DLD1 (cell line): ENCODE measurements around the gene B9D2.
"Not testable (repeated sequence)": the region's sequence is repeated elsewhere in the genome, so short reads cannot be mapped to it uniquely, and the experiment has no call there.

Experiments
- in situ Hi-C: cut with HindIII; loops from 2 replicates; pipeline ENCODE4 v1.10.0; 2017; ENCODE audit warnings: low sequenced_read_pairs

The B9D2 gene

DNA sequence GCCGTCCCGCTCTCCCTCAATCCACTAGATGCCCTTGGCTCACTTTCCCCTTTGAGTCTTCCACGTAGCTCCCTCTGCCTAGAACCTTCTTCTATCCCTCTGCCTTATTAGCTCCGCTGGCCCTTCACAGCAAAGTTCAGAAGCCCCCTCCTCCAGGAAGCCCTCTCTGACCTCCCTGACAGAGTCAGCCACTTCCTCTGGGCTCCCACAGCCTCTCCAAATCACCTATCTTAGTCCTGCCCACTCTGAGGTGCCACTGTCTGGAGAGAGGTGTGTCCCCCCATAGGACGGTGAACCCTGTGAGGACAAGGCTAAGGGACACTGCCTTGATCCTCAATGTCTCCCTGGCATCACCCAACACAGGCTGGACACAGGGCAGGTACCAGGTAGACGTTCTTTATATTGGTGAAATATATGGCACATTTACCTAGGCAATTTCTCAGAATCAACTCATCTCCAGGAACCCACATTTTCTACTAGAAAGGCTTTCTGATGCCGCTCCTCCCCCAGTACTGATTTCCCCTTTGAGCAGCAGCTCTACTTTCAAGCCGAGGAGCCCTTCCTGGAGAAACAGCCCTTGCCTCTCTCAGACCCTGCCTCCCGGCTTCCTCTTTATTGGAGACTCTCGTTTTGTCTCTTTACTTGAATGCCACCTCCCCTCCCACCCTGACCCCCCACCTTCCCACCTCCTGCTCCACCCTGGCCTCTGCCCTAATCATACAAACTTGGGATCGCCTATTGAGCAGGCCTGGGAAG is 6.8 kb downstream of the B9D2 start:
- in situ Hi-C loops: no loop called here

DNA sequence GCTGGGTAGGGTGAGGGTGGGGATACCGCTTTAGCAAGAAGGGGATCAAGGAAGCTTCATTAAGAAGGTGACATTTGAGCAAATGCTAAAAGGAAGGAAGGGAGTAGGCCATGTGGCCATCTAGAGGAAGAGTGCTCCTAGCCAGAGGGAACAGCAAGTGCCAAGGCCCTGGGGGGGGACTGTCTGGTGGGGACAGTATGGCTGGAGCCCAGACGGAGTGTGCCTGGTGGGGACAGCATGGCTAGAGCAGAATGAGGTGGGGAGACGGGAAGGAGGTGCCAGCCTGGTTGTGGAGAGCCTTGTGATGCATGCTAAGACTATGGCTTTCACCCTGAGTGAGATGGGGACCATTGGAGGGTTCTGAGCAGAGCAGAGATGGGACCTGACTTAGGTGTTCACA is 8.1 kb downstream of the B9D2 start:
- in situ Hi-C loops: no loop called here

- in situ Hi-C loops: no loop called here
Measured at GRCh38 chr19:41355035-41355434, 8.9 kb downstream of the B9D2 start.

DNA sequence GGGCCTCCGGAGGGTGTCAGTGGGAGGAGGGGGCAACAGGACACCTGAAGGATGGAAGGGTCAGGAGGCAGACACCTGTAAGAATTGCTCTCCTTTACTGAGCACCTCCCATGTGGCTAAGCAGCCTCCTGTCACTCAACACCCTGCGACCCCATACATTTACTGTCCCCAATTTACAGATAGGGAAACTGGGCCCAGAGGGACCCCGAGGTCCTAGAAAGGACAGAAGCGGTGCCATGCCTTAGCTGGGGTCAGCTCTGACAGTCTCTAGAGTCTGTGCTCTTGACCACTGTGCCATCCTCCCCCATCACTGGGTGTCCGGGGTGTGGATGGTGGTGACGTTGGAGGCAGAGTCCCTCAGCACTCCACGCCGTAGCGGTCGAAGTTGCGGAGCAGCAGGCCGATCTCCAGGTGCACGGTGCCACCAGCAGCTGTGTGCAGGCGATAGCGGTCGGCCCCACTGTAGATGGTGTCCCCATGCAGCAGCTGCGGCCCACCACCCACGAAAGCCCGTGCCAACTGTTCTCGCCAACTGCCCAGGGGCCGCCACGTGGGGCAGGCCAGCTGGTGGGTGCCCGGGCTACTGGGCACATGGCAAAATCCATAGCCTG is 9.5 kb downstream of the B9D2 start:
- in situ Hi-C loops: no loop called here

- in situ Hi-C loops: no loop called here
Measured at GRCh38 chr19:41353466-41354342, 10.2 kb downstream of the B9D2 start, which contains the start of gene TGFB1. TGFB1 (minus strand) TSS chr19:41353922; CDS start chr19:41353044, 878 bp downstream.

GRCh38 chr19:41352609-41353465 is 11.1 kb downstream of the B9D2 start:
- in situ Hi-C loops: no loop called here

DNA sequence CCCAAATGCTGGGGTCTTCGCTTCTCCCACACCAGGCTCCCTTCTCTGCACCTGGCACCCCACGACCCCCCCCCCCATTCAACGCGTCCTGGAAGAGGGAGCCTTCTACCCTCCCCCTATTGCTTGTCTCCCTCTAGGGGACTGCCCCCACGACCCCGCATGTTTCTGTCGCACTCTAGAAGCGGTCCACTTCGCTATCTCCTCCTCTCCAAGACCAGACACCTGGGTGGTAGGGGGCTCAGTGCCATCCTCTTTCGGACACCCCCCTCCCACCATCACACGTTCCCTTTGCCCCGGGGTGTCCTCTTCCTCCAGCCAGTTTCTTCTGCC is 11.7 kb downstream of the B9D2 start:
- in situ Hi-C loops: no loop called here

GRCh38 chr19:41351339-41352245 is 12.4 kb downstream of the B9D2 start:
- in situ Hi-C loops: no loop called here

- in situ Hi-C loops: no loop called here
Measured at GRCh38 chr19:41350735-41351338, 13.1 kb downstream of the B9D2 start.

DNA sequence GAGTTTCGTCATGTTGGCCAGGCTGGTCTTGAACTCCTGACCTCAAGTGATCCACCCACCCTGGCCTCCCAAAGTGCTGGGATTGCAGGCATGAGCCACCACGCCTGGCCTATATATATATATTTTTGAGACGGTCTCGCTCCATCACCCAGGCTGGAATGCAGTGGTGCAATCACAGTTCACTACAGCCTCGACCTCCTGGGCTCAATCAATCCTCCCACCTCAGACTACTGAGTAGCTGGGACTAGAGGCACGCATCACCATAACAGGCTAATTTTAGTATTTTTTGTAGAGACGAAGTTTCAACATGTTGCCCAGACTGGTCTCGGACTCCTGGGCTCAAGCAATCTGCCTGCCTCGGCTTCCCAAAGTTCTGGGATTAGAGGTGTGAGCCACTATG is 17.0 kb downstream of the B9D2 start:
- in situ Hi-C loops: not testable (repeated sequence)

DNA sequence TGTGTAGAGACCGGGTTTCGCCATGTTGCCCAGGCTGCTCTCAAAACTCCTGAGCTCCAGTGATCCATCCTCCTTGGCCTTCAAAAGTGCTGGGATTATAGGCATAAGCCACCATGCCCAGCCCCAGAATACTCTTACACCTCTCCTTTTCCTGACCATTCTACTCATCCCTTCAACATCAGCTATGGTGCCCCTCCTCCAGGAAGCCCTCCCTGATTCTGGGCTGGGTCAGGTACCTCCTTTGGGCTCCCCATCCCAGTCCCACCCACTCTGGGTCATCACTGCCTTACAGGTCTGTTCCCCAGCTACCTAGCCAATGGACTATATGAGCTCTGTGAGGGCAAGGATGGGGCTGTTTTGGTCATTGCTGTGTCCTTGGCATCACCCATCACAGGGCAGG is 19.8 kb downstream of the B9D2 start:
- in situ Hi-C loops: no loop called here

- in situ Hi-C loops: no loop called here
Measured at GRCh38 chr19:41341669-41342490, 22.1 kb downstream of the B9D2 start.

GRCh38 chr19:41339936-41340335 is 24.0 kb downstream of the B9D2 start:
- in situ Hi-C loops: no loop called here

DNA sequence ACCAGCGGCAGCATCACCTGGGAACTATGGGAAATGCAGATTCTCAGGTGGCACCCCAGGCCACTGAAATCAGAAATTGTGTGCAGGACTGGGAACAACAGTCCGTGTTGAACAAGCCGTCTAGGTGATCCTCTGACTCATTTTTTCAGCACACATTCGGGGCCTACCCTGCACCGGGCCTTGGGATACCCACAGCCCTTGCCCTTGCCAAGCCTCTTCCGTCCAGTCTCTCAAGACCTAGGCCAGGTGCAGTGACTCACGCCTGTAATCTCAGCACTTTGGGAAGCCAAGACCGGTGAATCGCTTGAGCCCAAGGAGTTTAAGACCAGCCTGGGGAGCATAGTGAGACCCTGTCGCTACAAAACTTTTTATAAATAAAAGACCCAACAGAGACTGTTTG is 28.5 kb downstream of the B9D2 start:
- in situ Hi-C loops: no loop called here

DNA sequence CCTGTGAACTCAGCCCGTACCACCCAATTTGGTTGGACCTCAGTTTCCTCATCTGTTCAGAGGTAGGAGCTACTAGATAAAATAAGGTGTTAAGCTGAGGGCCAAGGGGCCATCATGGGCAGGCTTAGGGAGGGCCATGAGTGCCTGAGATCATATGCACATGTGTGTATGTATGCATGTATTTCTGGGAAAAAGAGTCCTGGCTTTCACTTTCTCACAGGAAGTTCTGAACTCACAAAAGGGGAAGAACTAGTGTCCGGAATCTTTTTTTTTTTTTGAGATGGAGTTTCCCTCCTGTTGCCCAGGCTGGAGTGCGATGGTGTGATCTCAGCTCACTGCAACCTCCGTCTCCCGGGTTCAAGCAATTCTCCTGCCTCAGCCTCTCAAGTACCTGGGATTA is 29.2 kb downstream of the B9D2 start:
- in situ Hi-C loops: no loop called here

GRCh38 chr19:41332468-41332867 is 31.5 kb downstream of the B9D2 start:
- in situ Hi-C loops: no loop called here

- in situ Hi-C loops: no loop called here
Measured at GRCh38 chr19:41332000-41332399, 31.9 kb downstream of the B9D2 start.

GRCh38 chr19:41330946-41331678 is 32.8 kb downstream of the B9D2 start:
- in situ Hi-C loops: no loop called here
